H1 (cell line): ENCODE results near the gene CDC42BPB. TPM values are rescaled to one million over a fixed set of nuclear protein-coding genes. Genes with fewer than 3 reads are reported as not detected.

Source experiments
- BACH1 ChIP-seq: IDR thresholded peaks from 2 replicates; pipeline ENCODE4 v1.6.1; 2012; ENCODE audit warnings: low read length, improper control_type of control experiment
- BCL11A ChIP-seq, 2 experiments: IDR thresholded peaks; one replicate each; pipeline ENCODE4 v1.6.1; 2011; ENCODE audit warnings: low read depth in 2 of 2, low read length in 2 of 2, mild to moderate bottlenecking in 2 of 2
- CREB1 ChIP-seq: IDR thresholded peaks from 2 replicates; pipeline ENCODE4 v1.6.1; 2012; ENCODE audit warnings: inconsistent platforms
- CTBP2 ChIP-seq: IDR thresholded peaks from 2 replicates; pipeline ENCODE4 v1.7.0; 2011; ENCODE audit warnings: borderline replicate concordance, mild to moderate bottlenecking, moderate library complexity, mixed read lengths, low read length; ENCODE audit not compliant: insufficient read depth, insufficient read length
- CTCF ChIP-seq, 3 experiments: IDR thresholded peaks; 1 replicate in 2 of 3; 2 replicates in 1 of 3; pipeline versions ENCODE4 v1.5.1 to v1.6.1; 2011; ENCODE audit warnings: low read length in 3 of 3, mild to moderate bottlenecking in 3 of 3, inconsistent platforms in 2 of 3, low read depth in 1 of 3, moderate library complexity in 1 of 3; ENCODE audit not compliant: insufficient read depth in 1 of 3; ENCODE audit errors: control extremely low read depth in 1 of 3
- KDM4A ChIP-seq: IDR thresholded peaks from one replicate; pipeline ENCODE4 v1.7.1; 2012; ENCODE audit warnings: low read depth, mild to moderate bottlenecking, moderate library complexity, low read length, inconsistent platforms; ENCODE audit not compliant: severe bottlenecking
- PHF8 ChIP-seq: fragments of 200-600 bp; sonication (generic); conservative IDR thresholded peaks from 2 replicates; pipeline ENCODE4 v1.7.1; 2012; ENCODE audit warnings: low read depth, mild to moderate bottlenecking, inconsistent platforms, low read length, moderate library complexity
- POLR2AphosphoS5 ChIP-seq: IDR thresholded peaks from 2 replicates; pipeline ENCODE4 v1.6.1; 2011; ENCODE audit warnings: low read depth, low read length
- SRF ChIP-seq: IDR thresholded peaks from 2 replicates; pipeline ENCODE4 v1.6.1; 2011; ENCODE audit warnings: mild to moderate bottlenecking, low read depth, low read length, moderate library complexity
- SUZ12 ChIP-seq: fragments of 200-600 bp; sonication (generic); IDR thresholded peaks from 2 replicates; pipeline ENCODE4 v1.6.1; 2012; ENCODE audit warnings: mild to moderate bottlenecking, inconsistent platforms, low read length, moderate library complexity, mixed read lengths
- polyA plus RNA-seq, 7 experiments: library from polyadenylated mRNA; depleted of rRNA in 3 of 7; stranded (reverse) in 5 of 7; unstranded in 2 of 7; fragments of >200 nt in 5 of 7; fragments of 200-250 nt in 2 of 7; gene quantifications; 1 replicate in 5 of 7; 2 replicates in 1 of 7; 4 replicates in 1 of 7; pipeline versions ENCODE4 v1.2.1 to v1.2.3, GENCODE V29; 2011 to 2013; ENCODE audit warnings: missing spikeins in 2 of 7, mixed read lengths in 2 of 7
- total RNA-seq: library from RNA; stranded (reverse); fragmentation: NEBNext Ultra II Directional; extraction: Animal tissue kit (Norgen Biotek cat#: 25700); gene quantifications from 2 replicates; pipeline ENCODE4 v1.2.1, GENCODE V29; 2021

CDC42BPB gene
- total and polyA plus RNA-seq, 2 of the 8 experiments (the other 6 are each of a cell fraction or from before 2014, with no cell fraction given), result 51.2 to 88.2 TPM

- TF ChIP-seq CTCF (IDR thresholded peaks at IDR 0.05; ENCODE audit: control extremely low read depth in 1 of 3, insufficient read depth in 1 of 3, low read depth in 1 of 3, low read length in 3 of 3), result no peak
- no peak for TF ChIP-seq PHF8
- TF ChIP-seq BACH1, result no peak
- no peak for TF ChIP-seq CTBP2
- no peak for TF ChIP-seq SRF
- TF ChIP-seq BCL11A (IDR thresholded peaks at IDR 0.05; ENCODE audit: low read depth in 2 of 2, low read length in 2 of 2), result no peak
- TF ChIP-seq POLR2AphosphoS5, result no peak
- TF ChIP-seq CREB1, result no peak
- no peak for TF ChIP-seq SUZ12
- TF ChIP-seq KDM4A, result no peak
Observed at GRCh38 chr14:102969060-102969791, 88.1 kb downstream of the CDC42BPB start (continued).
